Gastrocnemius medialis (tissue), 4 donors: Measurements from ENCODE around the gene RBM48.
"Not testable (repeated sequence)": the region's sequence is repeated elsewhere in the genome, so short reads cannot be mapped to it uniquely, and the experiment has no call there.

Experiments
- CTCF ChIP-seq, 5 experiments: fragments of 450-650 bp in 3 of 5; fragments of 200-600 bp in 2 of 5; sonication (generic) in 2 of 5; IDR thresholded peaks in 4 of 5; conservative IDR thresholded peaks in 1 of 5; 1 replicate in 4 of 5; 2 replicates in 1 of 5; pipeline ENCODE4 v1.5.1; 2016 to 2019; ENCODE audit warnings: antibody characterized with exemption in 5 of 5, mild to moderate bottlenecking in 3 of 5, moderate library complexity in 3 of 5
- POLR2A ChIP-seq, 2 donors: fragments of 450-650 bp; IDR thresholded peaks; one replicate each; pipeline ENCODE4 v1.6.1; 2017; ENCODE audit warnings: antibody characterized with exemption in 2 of 2, mild to moderate bottlenecking in 2 of 2, moderate library complexity in 2 of 2

GRCh38 chr7:92543542-92543941 is 14.9 kb downstream of the RBM48 start:
- not testable (repeated sequence) for TF ChIP-seq CTCF (IDR thresholded peaks at IDR 0.05 in 4 of 5, conservative IDR thresholded peaks at IDR 0.05 in 1 of 5); POLR2A (IDR thresholded peaks at IDR 0.05)
